HG03045 (cell line): ENCODE data around the gene EIF2S3B.
"Not testable (repeated sequence)": the region's sequence is repeated elsewhere in the genome, so short reads cannot be mapped to it uniquely, and the experiment has no call there.

Experiments
- ATAC-seq: cut with Tn5 transposase; IDR thresholded peaks from one replicate; pipeline ENCODE4 v1.9.1; 2021; ENCODE audit warnings: mild to moderate bottlenecking, moderate library complexity; ENCODE audit not compliant: unreplicated experiment

Gene EIF2S3B

GRCh38 chr12:10505620-10506019 lies at the start of gene EIF2S3B:
EIF2S3B (plus strand) TSS chr12:10505890; CDS start chr12:10505903, 13 bp downstream.
- no peak for ATAC-seq

GRCh38 chr12:10456856-10457255 lies 48.8 kb upstream of the EIF2S3B start:
- no peak for ATAC-seq

- ATAC-seq, result no peak
These were observed 47.9 kb upstream of the EIF2S3B start for GRCh38 chr12:10457760-10458159.

GRCh38 chr12:10466311-10466710 lies 39.4 kb upstream of the EIF2S3B start:
- ATAC-seq, result no peak

- no peak for ATAC-seq
These were observed 36.0 kb upstream of the EIF2S3B start for GRCh38 chr12:10469701-10470100.

GRCh38 chr12:10472808-10473207 lies 32.9 kb upstream of the EIF2S3B start:
- not testable (repeated sequence) for ATAC-seq

GRCh38 chr12:10481901-10482300 lies 23.8 kb upstream of the EIF2S3B start:
- ATAC-seq, result not testable (repeated sequence)

GRCh38 chr12:10487328-10487727 lies 18.4 kb upstream of the EIF2S3B start:
- ATAC-seq, result not testable (repeated sequence)

- no peak for ATAC-seq
These were observed 13.9 kb upstream of the EIF2S3B start for GRCh38 chr12:10491766-10492165.

GRCh38 chr12:10497602-10498001 lies 8.1 kb upstream of the EIF2S3B start:
- ATAC-seq, result no peak

GRCh38 chr12:10498042-10498441 lies 7.6 kb upstream of the EIF2S3B start:
- no peak for ATAC-seq

GRCh38 chr12:10501030-10501429 lies 4.7 kb upstream of the EIF2S3B start:
- no peak for ATAC-seq

GRCh38 chr12:10503460-10503859 lies 2.2 kb upstream of the EIF2S3B start:
- ATAC-seq, result no peak

- no peak for ATAC-seq
These were observed 6.2 kb downstream of the EIF2S3B start for GRCh38 chr12:10511756-10512355.

- no peak for ATAC-seq
These were observed 7.1 kb downstream of the EIF2S3B start for GRCh38 chr12:10512798-10513197.

- no peak for ATAC-seq
These were observed 15.9 kb downstream of the EIF2S3B start for GRCh38 chr12:10521555-10521954.

- no peak for ATAC-seq
These were observed 22.7 kb downstream of the EIF2S3B start for GRCh38 chr12:10528174-10528953.

- ATAC-seq, result no peak
These were observed 23.9 kb downstream of the EIF2S3B start for GRCh38 chr12:10529603-10530002.

- ATAC-seq, result no peak
These were observed 32.0 kb downstream of the EIF2S3B start for GRCh38 chr12:10537721-10538120.

- peak; percentile 83 for ATAC-seq
These were observed 35.1 kb downstream of the EIF2S3B start for GRCh38 chr12:10540776-10541205.

- no peak for ATAC-seq
These were observed 37.8 kb downstream of the EIF2S3B start for GRCh38 chr12:10543499-10543898.

GRCh38 chr12:10551375-10551774 lies 45.7 kb downstream of the EIF2S3B start:
- ATAC-seq, result no peak
